Hippocampal formation (tissue), 2 donors: ENCODE results near the gene TIGAR.

ENCODE experiments used
- DNase-seq, 2 donors: peaks; one replicate each; lab custom pipeline; 2025; lab: John Stamatoyannopoulos, UW

TIGAR gene

DNA sequence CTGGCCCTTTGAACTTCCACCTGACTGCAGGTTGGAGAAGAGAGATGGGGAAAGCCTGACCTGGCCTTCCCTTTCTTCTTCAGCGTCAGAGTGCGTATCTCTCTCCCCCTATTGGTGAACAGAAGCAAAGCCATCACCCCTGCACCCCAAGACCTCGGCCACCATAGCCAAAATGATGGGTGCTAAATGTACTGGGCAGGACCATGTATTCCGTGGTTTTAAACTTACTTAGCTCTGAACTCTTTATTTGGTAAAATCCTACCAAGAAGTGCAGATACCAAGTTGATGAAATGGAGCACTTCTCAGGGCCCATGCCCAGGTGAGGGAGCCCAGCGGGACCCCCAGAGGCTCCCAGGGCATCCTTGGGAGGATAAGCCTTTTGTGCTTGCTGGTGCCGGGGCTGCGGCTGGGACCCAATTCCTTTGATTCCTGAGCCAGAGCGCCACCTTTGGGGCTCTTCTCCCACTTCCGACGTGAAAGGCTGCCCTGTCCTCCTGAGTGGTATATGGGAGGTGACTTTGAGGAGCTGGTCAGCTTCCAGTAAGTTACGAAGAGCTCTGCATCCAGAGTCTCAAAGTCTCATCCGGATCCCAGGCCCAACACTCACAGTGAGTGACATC is 38.0 kb upstream of the TIGAR start:
- no peak for DNase-seq

DNA sequence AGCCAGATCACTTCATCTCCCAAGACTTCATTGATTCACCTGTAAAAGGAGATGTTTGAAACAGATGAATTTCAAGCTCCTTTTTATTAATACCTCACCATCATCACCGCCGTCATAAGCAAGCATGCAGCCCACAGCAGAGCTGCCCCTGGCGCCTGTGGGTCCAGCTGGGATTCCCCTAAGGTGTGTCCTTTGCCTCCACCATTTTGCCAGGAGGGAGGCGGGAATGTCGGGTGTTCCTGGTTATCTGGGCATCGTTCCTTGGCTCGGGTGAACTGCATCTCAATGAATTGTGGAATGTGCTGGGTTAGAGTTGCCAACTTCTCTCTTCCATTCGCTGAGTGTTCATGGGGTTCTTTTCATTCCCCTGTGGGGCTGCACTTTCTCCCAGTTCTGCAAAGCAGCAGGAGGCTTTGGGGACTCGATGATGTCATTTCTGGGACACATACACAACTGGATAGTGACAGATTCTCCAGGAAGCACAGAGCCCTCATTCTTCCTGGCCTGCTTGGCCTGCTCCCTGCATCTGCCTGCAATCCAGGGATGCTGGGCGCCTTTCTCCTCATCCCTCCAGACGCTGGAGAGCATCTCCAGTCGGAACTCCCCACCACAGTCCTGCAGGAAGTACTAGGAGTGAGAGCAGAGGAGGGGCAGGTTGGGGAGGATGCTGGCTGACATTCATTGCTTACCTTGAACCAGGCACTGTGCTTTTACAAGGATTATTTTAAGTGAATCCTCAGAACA is 37.3 kb upstream of the TIGAR start:
- no peak for DNase-seq

DNA sequence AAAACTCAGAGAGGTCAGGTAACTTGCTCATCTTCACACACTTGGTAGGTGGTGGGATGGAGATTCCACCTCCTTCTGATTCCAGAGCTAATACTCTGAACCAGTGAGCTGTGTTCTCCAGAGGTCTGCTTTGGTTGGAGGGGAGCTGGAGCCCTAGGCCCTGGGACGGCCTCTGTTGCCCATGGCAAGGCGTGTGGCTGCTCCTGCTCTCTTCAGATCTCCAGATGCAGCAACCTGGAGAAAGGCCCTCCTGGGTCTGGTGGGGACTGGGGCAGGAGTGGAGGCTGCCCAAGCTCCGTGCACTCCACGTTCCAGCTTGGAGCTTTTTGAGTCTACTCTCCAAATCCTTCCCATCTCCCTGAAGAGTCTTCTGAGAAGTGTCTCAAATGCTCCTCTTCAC is 36.7 kb upstream of the TIGAR start:
- no peak for DNase-seq

DNA sequence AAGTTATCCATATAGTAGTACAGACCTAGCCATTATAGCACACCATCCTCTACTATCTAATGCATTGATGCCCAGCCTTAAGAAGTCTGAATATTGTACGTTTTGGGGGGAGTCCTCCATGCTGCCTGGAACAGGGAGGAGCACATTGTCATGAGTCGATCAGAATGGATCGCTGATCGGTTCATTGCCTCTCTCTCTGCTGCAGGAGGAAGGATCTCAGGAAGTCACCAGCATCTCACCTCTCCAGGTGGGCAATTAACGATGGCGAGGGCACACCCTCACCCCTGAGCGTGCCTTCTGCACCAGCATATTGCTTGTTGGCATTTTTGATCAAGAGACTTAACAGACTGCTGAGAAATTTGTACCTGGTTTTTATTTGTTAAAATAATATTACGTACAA is 35.9 kb upstream of the TIGAR start:
- no peak for DNase-seq

DNA sequence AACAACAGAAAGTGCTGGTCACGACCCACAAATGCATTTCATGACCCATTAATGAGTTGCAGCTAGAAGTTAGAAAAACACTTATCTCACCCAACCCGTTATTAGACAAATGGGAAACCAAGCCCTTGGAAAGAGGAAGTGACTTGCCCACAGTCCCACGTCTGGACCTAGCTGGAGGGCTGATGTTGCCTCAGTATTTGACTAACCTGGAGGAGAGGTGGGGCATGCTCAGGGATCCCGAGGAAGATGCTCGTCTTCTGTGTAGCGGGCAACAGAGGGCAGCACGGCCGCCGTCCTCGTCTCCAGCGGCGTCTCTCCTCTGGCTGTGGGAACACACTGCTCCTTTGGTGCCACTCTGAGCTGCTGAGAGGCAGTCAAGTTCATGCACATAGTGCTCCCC is 34.8 kb upstream of the TIGAR start:
- DNase-seq, result no peak

DNA sequence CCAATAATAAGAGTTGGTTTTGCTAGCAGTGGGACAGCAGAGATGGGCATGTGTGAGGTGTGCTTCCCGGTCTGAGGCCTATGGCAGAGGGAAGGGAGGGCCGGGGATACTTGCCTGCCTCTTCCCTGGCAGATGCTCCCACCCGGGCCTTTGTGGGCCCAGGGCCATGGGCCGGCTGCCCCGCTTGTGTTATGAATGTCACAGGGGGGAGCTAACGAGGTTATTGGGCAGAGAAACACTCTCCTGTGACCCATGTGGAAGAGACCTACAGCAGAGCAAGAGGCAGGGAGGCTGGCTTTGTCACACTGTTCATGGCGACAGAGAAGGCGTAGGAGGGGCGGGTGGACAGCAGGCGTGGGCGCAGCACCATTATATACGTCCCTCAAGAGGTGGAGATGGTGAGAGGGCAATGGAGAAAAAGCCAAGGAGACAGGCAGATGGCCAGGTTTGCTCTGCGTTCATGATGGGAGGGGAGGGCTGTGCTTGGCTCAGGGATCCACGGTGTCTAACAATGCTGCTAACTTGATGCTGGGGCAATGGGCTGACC is 34.2 kb upstream of the TIGAR start:
- no peak for DNase-seq

DNA sequence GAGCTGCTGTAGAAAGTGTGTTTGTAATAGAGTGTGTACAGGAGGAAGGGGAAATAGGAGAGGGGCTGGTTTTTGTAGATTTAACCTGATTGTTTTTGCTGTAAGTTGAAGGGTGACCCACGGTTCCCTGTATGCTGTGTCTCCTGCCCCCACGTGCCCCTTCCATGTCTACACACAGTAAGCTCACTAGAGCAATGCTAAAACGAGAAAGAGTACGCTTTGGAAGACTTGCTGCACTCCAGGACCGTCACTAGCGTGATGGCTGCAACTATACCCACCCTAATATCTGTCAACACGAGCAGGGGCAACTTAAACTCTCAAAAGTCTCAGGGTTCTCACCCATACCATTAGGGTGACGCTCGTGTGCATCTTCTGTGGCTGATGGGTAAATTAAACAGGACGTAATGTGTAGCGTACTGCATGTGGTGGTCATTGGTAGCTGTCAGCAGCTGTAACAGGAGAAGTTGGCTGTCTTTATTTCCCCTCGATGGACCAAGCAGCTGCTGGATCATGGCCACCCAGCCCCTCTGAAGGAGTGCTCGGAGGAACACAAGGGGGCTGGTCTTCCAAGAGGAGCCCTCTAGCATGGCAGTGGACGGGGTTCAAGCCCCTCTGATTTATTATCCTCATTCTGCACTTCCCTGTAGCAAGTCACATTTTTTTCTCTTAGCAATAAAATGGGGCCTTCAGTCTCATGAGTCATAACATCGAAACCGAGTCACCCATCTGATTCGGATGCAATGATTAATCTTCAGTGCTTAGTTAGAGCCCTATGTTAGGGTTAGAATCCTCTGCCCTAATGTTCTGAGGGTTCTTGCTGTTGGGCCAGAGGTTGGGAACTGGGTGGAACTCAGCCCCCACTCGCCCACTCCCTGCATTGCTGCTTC is 33.4 kb upstream of the TIGAR start:
- no peak for DNase-seq

DNA sequence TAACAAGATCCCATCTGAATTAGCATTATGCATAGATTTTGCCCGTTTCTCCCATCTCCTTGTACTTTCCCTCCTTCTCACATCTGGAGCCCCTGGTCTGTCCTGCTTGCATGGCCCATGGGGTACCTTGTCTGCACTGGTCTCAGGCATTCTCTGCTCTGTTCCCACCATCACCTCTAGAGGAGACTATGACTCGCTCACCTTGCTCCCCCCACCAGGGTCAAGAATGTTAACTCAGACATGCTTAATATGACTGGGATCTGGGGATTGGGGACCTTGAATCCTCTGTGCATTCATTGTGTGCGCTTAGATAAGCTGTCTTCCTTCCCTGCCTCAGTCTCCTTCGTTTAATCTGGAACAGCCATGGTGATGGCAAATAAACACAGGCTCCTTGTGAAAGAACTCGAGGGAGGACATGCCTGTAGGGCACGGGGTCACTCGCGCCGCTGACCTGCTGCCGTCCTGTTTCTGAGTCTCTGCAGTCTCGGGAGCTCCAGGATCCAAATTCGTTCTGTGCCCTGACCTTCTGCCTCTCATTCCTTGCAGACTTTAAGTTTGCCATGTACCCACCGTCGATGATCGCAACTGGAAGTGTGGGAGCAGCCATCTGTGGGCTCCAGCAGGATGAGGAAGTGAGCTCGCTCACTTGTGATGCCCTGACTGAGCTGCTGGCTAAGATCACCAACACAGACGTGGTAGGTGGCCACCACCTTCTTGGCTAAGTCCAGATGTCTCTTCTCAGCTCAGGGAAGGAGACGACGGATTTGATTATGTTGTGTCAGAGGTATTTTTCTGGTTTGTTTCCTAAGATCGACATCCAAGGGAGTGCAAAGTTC is 32.5 kb upstream of the TIGAR start:
- no peak for DNase-seq

DNA sequence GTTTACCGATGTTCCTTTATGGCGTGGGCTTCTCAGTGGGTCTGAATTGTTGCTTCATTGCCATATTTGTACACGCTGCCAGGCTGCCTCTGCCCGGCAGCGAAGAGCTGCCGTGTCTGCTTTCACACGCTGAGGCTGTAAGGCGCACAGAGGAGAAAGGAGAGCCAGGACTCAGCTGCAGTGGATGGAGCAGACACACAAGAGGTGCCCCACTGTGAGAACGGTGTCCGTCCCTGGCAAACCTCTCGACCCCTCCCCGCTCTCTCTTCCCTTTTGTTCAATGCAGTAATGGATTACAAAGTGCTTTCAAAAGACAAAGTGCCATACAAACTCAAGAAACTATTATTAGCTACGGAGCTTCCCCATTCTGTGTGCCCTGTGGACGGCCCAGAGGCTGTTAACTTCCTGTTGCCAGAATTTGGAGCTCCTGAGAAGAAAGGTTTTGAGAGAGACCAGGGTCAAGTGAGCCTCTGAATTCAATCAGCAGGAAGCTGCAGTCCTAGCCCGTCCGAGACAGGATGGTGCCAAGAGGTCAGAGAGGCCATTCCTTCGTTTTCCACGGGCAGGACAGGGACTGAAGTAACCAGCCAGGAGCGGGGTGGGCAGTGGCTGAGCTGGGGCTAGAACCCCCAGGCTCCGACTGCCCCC is 31.7 kb upstream of the TIGAR start:
- DNase-seq, result no peak

DNA sequence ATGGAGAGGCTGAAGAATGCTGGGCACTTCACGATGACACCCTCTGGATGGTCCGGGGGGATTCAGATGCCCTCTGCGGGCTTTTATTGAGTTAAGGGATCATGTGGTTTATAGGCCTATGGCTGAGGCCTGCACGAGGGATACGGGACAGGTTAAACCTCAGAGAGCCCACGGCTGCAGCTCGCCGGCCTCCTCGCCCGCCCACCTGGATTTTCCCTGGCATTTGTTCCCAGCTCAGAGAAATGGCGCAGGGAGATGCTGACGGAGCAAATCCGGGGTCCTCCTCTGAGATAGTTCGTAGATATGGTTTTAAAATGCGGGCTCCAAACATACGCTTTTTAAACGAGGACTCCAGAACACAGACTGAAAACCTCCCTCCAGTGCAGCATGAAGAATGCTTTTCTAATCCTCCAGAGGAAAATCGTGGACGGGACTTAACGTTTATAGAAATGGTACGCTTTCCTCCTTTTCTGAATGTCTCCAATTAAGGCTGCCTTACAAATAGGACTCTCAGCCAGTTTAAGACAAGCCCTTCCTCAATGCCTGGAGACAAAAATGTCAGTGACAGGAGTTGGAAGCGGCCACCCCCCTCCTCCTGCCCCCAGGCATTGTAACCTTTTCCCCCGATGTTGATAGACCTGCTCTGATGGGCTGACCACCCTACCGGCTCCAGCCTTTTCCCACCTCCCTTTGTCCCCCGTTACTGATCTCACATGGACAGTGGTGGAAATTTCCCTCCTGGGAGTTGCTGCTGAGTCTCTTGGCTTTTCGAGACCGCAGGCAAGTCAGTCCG is 30.8 kb upstream of the TIGAR start:
- no peak for DNase-seq

DNA sequence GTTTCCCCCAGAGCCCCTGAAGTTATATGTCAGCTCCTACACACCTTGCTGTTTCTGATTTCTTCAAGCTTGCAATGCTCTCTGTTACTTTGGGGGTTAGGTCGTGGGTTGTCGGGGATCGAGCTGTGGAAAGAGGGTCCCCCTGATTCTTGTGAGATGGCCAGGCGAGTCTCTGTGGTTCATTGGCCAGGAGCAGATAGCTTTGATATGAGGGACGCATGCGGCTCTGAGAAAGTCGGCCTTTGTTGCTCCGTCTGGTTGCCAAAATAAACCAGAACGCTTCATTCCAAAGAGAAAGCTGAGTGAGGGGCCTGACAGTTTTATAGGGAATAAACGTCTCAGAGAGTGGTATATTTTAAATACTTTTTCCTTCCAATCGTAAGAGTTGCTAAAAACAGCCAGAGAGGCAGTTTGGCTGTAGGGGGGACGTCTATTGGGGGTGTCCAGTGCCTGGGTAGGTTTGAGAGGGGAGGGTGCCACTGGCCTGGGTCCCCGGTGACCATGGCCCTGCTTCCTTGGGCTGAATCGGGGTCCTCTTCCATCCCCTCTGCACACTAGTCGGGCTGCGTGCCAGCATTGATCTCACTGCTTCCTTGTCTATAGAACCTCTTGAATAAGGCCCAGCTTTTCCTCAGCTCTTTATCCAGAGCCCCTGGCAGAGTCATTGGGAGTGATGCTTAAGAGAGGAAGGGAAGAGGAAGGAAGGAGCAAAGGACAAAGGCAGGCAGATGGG is 28.5 kb upstream of the TIGAR start:
- no peak for DNase-seq

DNA sequence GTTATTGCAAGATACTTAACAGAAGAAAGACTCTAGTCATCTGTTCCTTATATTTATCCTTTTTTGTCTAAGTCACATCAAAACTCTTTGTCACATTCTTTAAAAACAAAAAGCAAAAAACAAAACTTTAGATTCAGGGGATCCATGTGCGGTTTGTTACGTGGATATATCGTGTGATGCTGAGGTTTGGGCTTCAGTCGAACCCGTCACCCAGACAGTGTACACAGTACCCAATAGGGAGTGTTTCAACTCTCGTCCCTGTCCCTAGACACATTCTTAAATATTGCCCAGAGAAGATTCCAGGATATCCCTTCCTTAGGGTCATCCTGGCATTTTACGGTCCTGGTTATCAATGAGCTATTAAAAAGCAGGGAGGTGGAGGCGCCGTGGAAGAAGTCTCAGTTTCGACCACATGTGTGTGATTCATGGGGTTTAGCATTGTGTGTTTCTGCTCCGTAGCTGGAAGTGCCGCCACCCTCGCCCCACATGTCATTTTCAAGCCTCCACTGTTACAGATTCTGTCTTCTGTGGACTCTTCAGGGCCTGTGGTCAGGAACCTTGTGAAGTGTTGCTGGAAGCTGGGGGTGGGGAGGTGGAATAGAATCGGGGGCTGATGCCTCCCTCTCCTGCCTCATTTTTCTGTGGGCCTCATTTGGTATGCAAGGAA is 27.6 kb upstream of the TIGAR start:
- no peak for DNase-seq

DNA sequence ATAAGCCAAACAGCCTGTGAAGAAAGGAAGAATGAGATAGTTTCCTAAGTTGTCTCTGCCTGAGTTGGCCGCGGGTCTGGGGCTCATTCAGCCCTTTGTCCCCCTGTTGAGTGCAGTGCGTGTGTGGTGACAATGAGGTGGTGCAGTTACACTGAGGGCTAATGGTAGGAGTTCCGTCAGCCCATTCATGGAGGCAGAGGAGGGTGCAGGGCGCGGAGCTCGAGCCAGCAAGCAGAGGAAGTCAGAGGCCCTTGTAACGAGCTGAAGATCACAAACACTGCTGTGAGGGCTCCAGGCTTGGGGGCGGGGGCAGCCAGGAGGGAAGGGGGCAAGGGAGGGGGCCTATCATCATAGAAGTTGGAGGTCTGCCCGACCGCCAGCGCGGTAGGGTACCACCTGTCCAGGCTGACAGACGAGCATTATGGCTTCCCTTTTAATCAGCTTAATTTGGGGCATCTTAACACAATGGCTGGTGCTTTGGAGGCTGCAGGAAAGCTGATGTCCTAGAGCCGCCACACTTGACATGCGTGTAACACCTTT is 27.0 kb upstream of the TIGAR start:
- DNase-seq, result peak in 1 of 2 donors; percentile 35

DNA sequence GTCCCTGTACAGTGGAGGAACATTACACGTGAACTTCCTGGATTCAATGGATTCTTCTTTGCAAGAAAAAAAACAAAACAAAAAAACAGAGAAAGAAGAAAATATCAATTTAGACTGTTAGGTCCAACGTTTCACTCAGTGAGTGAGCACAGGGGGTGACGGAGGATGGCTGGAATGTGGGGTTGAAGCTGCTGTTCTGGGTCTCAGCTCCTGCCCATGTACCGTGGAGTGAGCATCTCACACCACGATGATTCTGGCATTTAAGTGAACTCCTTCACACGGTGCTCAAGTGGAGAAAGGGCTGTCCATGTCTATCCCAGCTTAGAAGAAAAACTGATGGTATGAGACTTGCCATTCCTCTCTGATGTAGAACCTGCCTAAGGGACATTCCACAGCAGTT is 24.3 kb upstream of the TIGAR start:
- no peak for DNase-seq

DNA sequence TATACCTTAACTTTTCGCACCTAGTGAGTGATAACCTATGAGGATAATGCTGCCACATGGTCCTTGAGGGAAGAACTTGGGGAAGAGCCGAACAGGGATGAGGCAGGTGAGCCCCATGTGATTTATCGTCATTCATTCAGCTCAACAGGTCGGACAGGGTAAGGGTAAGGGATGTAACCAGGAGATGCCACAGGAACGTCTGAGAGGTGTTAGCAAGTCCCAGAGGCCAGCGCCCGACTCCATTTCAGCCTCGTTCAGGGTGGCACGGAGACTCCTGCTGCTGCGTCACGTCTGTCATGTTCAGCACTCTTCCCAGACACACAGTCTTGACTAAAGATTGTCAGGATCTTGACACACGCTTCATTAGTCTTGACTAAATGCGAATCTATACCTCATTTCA is 23.4 kb upstream of the TIGAR start:
- no peak for DNase-seq

DNA sequence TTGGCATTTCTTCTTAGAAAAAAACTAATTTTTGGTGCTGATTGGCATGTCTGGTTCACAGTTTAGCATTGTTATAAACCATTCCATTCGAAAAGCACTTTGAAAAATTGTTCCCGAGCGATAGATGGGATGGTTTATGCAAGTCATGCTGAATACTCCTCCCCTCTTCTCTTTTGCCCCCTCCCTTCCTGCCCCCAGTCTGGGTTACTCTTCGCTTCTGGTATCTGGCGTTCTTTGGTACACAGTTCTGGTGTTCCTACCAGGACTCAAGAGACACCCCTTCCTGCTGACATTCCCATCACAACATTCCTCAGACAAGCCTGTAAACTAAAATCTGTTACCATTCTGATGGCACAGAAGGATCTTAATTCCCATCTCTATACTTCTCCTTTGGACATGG is 20.1 kb upstream of the TIGAR start:
- no peak for DNase-seq

DNA sequence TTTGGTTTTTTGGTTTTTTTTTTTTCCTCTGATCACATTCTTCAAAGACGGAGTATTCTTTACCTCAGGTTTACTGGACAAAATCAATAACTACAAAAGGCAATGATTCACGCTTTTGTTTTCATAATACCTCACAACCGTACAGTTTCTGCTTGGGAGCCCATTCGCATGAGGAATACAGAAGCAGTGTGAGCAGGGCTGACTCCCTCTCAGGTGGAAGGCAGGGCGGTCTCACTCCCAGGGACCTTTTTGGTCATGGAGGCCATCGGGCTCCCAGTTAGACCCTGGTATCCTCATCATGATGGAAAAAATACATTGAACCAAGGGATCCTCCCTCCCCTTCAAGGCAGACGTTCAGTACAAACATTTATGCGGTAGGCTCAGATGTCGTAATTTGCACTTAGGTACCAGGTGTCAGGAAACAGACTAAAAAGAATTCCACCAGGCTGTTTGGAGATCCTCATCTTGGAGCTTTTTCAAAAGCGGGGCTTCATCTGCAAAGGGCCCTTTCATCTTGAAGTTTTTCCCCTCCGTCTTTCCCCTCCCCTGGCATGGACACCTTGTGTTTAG is 19.0 kb upstream of the TIGAR start:
- no peak for DNase-seq

DNA sequence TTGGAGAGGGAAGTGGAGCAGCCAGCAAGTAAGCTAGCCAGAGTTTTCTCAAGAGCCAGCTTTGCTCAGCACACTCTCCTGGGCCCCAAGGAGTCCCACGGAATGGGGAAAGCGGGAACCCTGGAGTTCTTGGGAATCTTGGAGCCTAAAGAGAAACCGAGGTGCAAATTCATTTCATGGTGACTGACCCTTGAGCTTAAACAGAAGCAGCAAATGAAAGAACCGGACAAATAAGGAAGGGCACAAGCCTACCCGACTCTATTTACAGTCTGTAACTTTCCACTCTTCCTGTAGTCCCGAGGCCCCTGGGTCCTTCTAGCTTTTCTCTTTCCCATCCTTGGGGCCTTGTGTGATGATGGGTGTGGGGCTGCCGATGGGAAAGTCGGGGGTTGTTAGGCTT is 18.1 kb upstream of the TIGAR start:
- no peak for DNase-seq

DNA sequence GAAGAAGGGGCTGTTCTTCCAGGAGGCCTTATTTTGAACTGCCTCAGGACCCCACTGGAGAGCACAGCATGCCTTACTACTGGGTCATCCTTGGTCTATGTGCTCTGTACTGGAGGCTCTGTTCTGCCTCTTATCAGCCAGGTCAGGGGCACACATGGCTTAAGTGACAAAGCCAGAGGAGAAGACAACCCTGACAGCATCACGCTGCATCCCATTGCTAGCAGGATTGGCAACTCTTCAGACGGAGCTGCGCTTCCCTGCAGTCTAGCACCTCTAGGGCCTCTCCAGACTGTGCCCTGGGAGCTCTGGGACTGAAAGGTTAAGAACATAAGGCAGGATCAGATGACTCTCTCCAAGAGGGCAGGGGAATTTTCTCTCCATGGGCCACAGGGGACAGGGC is 17.3 kb upstream of the TIGAR start:
- no peak for DNase-seq
